GM12873 (cell line): ENCODE measurements around the gene HK2.

Experiments used
- TF ChIP-seq, protein P1 (sequence below): IDR thresholded peaks from 2 replicates; pipeline ENCODE4 v1.5.1; 2012; ENCODE audit warnings: low read depth, mild to moderate bottlenecking, moderate library complexity, low read length, control low read depth; ENCODE audit not compliant: insufficient read depth; ENCODE audit errors: missing control alignments

The HK2 gene

DNA sequence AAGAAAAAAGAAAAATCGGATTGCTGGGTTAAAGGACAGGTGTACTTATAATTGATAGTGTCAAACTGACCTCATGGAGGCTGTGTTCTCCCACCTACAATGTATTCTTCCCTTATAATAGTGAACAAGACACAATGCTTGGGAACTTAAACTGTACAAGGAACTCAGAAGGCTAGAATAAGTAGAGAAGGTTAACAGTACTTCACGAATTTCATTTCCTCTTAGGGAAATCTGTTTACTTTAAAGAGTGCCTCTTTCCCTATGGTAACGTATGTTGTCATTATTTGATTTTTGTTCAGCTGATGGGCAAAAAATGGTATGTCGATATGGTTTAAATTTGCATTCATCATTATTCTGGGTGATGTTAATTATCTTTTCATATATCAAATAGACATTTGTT lies 9.2 kb upstream of the HK2 start:
- TF ChIP-seq, protein P1, sequence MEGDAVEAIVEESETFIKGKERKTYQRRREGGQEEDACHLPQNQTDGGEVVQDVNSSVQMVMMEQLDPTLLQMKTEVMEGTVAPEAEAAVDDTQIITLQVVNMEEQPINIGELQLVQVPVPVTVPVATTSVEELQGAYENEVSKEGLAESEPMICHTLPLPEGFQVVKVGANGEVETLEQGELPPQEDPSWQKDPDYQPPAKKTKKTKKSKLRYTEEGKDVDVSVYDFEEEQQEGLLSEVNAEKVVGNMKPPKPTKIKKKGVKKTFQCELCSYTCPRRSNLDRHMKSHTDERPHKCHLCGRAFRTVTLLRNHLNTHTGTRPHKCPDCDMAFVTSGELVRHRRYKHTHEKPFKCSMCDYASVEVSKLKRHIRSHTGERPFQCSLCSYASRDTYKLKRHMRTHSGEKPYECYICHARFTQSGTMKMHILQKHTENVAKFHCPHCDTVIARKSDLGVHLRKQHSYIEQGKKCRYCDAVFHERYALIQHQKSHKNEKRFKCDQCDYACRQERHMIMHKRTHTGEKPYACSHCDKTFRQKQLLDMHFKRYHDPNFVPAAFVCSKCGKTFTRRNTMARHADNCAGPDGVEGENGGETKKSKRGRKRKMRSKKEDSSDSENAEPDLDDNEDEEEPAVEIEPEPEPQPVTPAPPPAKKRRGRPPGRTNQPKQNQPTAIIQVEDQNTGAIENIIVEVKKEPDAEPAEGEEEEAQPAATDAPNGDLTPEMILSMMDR = no peak

DNA sequence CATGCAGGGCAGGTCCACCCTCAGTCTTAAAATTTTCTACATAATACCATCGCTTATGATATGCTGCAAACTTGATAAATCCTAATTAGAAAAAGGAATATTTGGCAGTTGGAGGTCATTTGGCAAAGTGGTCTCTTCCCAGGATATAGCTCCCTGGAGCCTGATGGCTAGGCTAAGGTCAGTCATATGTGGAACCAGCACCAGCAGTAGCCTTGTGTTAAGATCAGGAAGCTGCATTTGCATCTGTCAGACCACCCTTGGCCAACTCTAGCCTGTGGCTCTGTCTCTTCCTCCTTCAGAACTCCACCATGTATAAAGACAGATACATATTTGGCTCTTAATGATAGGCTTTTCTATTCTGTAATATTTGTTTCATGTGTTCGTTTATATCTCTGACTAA lies 5.4 kb upstream of the HK2 start:
- TF ChIP-seq, protein P1 = no peak

DNA sequence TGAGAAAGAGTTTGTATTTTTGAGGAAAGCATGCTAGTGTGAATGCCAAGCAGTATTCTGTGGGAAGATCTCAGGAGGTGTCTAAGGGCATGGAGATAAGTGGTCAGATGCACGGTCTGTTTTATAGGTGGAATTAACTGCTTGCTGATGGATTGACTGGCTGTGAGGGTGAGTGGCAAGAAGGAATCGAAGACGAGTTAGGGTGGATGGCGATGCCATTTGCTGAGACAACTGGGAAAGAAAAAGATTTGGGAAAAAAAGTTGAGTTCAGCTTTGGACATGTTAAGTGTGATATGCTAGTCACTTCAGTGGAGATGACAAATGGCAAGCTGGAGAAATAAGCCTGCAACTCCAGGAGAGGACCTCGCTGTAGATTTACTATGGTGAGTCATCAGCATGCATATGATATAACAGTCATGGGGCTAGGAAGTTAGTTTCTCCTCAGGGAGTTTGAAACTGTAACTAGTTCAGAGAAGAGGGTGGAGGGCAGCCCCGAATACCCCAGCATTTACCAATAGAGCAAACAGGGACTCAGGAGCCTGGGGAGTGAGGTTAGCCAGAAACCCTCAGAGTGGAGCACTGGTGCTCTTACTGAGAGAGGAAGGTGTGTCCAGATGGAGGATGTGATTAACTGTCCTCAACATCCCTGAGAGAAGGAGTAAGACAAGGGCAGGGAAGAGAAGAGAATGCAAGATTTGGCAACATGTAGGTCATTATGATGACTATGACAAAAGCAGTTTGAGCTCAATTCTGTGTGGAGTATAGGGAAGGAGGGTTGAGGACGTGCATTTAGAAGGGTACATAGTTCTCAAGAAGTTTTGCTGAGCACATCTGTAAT lies 2.0 kb upstream of the HK2 start:
- TF ChIP-seq, protein P1 = no peak

DNA sequence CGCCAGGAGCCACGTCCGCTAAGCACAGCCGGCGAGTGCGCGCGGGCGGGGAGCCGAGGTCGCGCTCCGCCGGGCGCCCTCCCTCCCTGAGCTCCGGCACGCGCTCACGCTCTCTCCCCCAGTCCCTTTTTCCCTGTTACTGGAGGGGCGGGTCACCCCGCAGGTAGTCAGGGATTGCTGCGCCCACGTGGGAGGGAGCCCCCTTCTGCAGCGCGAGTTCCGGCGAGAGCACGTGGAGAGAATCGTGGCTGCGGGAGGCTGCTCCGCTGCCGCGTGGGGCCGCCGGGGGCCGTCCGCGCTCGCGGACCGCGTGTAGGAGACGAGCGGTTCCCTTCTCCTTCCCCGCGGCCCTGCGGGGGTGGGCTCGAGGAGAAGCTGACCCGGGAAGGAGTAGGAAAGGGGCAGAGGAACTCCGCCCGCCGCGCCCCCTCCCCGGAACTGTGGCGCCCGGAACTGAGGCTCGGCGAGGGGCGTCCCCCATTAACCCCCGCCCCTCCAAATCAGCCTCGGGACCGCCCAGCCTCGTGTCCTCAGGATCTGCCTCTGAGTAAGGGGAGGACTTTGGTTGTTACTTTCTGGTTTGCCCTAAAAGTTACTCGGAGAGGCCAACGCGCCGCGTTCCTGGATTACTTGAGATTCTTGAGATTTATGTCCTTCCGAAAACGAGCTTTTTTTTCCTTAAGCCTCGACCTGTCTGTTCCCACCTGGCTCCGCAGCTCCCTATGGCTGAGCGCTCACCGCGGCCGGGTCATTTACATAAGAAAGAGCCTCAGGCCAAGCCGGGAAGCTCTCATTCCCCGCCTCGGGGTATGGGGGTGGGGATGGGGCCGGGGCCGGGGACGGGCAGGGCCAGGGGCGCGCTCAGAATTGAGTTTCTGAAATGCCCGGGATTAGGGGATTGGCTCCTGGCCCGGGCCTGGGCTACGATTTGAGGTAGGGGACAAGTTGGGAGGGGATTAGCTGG lies 1.1 kb downstream of the HK2 start:
- TF ChIP-seq, protein P1 = no peak

GRCh38 chr2:74835831-74836674 lies 2.1 kb downstream of the HK2 start:
- TF ChIP-seq, protein P1 = peak; percentile 77

- TF ChIP-seq, protein P1 = no peak
These were observed 2.9 kb downstream of the HK2 start for GRCh38 chr2:74836675-74837401.
